Fibroblast of the aortic adventitia (primary cell): ENCODE results near the gene PHRF1. TPM values are rescaled to one million over a fixed set of nuclear protein-coding genes. Genes with fewer than 3 reads are reported as not detected.

Experiments used
- DNase-seq: peaks from one replicate; pipeline ENCODE4 v3.0.0-alpha.2; 2010; ENCODE audit warnings: low read depth
- H3K4me3 ChIP-seq: 2 replicates; pipeline ENCODE4 v1.5.1; 2011; ENCODE audit warnings: low read depth, mild to moderate bottlenecking, control low read depth, low read length, moderate library complexity
- CTCF ChIP-seq: IDR thresholded peaks from 2 replicates; pipeline ENCODE4 v1.5.1; 2011; ENCODE audit warnings: mild to moderate bottlenecking, low read length, control low read depth, inconsistent platforms; ENCODE audit not compliant: insufficient read depth
- total RNA-seq: library from RNA; depleted of rRNA; stranded (reverse); fragments of >200 nt; gene quantifications from 2 replicates; pipeline ENCODE4 v1.2.3, GENCODE V29; 2012; ENCODE audit warnings: low replicate concordance

Gene PHRF1
- total RNA-seq, 1 donor, result 27.6 TPM

GRCh38 chr11:531919-532526, 44.2 kb upstream of the PHRF1 start:
- TF ChIP-seq CTCF, result no peak
- no peak for DNase-seq
- H3K4me3 ChIP-seq, result no peak overlapping the region

- no peak for TF ChIP-seq CTCF
- no peak overlapping the region for H3K4me3 ChIP-seq
- no peak for DNase-seq
Measured at GRCh38 chr11:532527-532985, 43.7 kb upstream of the PHRF1 start.

- H3K4me3 ChIP-seq, result no peak overlapping the region
- TF ChIP-seq CTCF, result no peak
- no peak for DNase-seq
Measured at GRCh38 chr11:532986-533585, 43.2 kb upstream of the PHRF1 start.

- no peak for DNase-seq
- no peak for TF ChIP-seq CTCF
- peak overlapping the region; percentile 79 for H3K4me3 ChIP-seq
Measured at GRCh38 chr11:533586-534395, 42.5 kb upstream of the PHRF1 start.

- no peak for DNase-seq
- H3K4me3 ChIP-seq, result peak overlapping the region; percentile 79
- no peak for TF ChIP-seq CTCF
Measured at GRCh38 chr11:534396-535209, 41.7 kb upstream of the PHRF1 start.

GRCh38 chr11:535210-535518, 41.1 kb upstream of the PHRF1 start:
- peak overlapping the region; percentile 79 for H3K4me3 ChIP-seq
- TF ChIP-seq CTCF, result peak; percentile 5
- DNase-seq, result no peak
